ENCODE results near the gene RAD51B. TPM values are rescaled to one million over a fixed set of nuclear protein-coding genes. Genes with fewer than 3 reads are reported as not detected.

RAD51B gene
- total RNA-seq, 1 experiment from 2014 or later = 8.5 TPM

DNA sequence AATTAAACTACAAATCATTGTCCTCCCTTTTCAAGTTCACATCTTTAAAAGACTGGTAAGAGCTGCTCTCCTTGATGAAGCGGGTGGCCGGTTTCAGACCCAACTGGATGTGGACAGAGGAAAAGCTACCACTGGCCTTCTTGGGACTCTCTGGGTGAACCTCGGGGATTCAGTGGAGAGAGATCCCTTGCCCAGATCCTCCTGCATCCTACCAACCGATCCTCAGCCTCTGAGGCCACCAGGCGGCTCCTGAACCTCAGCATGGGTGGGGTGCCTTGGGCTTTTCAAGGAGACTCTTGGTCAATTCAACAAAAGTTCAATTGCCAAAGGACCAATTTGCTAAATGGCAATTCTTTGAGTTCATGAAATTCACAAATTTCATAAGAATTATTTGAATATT lies 888.8 kb downstream of the RAD51B start:
- DNase-seq (ENCODE audit: low read depth, low spot score) = no peak
- ATAC-seq = no peak
- Histone ChIP-seq H3K27ac (ENCODE audit: low read length) (no peak overlapping the region), H3K4me1 (ENCODE audit: control insufficient read depth, insufficient read depth, low read length) (no peaks in the 10 kb centered on the region), H3K36me3 (ENCODE audit: control insufficient read depth, insufficient read depth, low read length) (no peaks in the 10 kb centered on the region), H3K9me3 (ENCODE audit: control insufficient read depth, insufficient read depth, low read depth, low read length) (no peaks in the 10 kb centered on the region), H3K4me3 (ENCODE audit: low read depth in 2 of 2, low read length in 2 of 2) (no peak overlapping the region), H3K27me3 (ENCODE audit: control insufficient read depth, insufficient read depth, low read length) (no peaks in the 10 kb centered on the region)
- in situ Hi-C loops (cut with HindIII; ENCODE audit: low pct_unique_long_range_greater_than_20kb, low sequenced_read_pairs) = no loop called here
- TF ChIP-seq CTCF (IDR thresholded peaks at IDR 0.05) = no peak
- TF ChIP-seq SIN3A (IDR thresholded peaks at IDR 0.05; ENCODE audit: borderline replicate concordance, insufficient read depth, low read depth, low read length) = no peak
- no peak for TF ChIP-seq TCF7L2 (IDR thresholded peaks at IDR 0.05; ENCODE audit: low read depth, low read length)
- TF ChIP-seq REST (IDR thresholded peaks at IDR 0.05; ENCODE audit: insufficient read depth in 1 of 2, low read depth in 2 of 2, low read length in 1 of 2) = no peak
- no peak for TF ChIP-seq POLR2AphosphoS5 (IDR thresholded peaks at IDR 0.05; ENCODE audit: low read depth, low read length)
- no TSS peak for BruUV-seq (replicated peaks)
- ChIA-PET CTCF (no interaction called here), POLR2A (no interaction called here)
- intact Hi-C loops (cut with micrococcal nuclease; ENCODE audit: unreplicated experiment) = no loop called here

DNA sequence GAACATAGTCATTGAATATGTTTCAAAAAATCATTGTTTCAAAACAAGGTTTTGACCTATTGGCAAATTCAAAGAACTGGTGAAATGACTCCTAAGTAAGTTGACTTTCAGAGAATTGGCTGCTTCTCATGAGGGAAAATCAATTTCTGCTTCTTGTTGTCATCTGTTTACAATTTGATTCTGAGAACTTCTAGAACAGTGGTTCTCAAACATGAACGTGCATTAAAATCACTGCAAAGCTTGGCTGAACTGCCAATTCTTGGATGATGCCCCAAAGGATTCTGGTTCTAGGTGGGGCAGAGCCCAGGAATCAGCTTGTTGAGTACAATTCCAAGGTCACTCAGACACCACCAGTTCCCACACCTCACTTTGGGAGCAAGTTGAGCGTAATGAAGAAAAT lies 889.4 kb downstream of the RAD51B start:
- CTCF ChIA-PET = no interaction called here
- Histone ChIP-seq H3K9me3 (ENCODE audit: control insufficient read depth, insufficient read depth, low read depth, low read length) (no peaks in the 10 kb centered on the region), H3K27me3 (ENCODE audit: control insufficient read depth, insufficient read depth, low read length) (no peaks in the 10 kb centered on the region), H3K4me3 (ENCODE audit: low read depth in 2 of 2, low read length in 2 of 2) (no peak overlapping the region), H3K4me1 (ENCODE audit: control insufficient read depth, insufficient read depth, low read length) (no peaks in the 10 kb centered on the region), H3K27ac (ENCODE audit: low read length) (no peak overlapping the region), H3K36me3 (ENCODE audit: control insufficient read depth, insufficient read depth, low read length) (no peaks in the 10 kb centered on the region)
- POLR2A ChIA-PET = no interaction called here
- no TSS peak for BruUV-seq (replicated peaks)
- in situ Hi-C loops (cut with HindIII; ENCODE audit: low pct_unique_long_range_greater_than_20kb, low sequenced_read_pairs) = no loop called here
- no peak for TF ChIP-seq REST (IDR thresholded peaks at IDR 0.05; ENCODE audit: insufficient read depth in 1 of 2, low read depth in 2 of 2, low read length in 1 of 2)
- no peak for TF ChIP-seq TCF7L2 (IDR thresholded peaks at IDR 0.05; ENCODE audit: low read depth, low read length)
- no peak for TF ChIP-seq CTCF (IDR thresholded peaks at IDR 0.05)
- TF ChIP-seq SIN3A (IDR thresholded peaks at IDR 0.05; ENCODE audit: borderline replicate concordance, insufficient read depth, low read depth, low read length) = no peak
- no peak for TF ChIP-seq POLR2AphosphoS5 (IDR thresholded peaks at IDR 0.05; ENCODE audit: low read depth, low read length)
- DNase-seq (ENCODE audit: low read depth, low spot score) (no peak), ATAC-seq (no peak)
- intact Hi-C loops (cut with micrococcal nuclease; ENCODE audit: unreplicated experiment) = no loop called here
